ENCODE measurements around the gene LRRC8E.

The LRRC8E gene

GRCh38 chr19:7933828-7934725, 45.8 kb downstream of the LRRC8E start:
- no peak for DNase-seq

GRCh38 chr19:7934766-7935165, 46.5 kb downstream of the LRRC8E start:
- DNase-seq = no peak

- DNase-seq = no peak
These were observed 52.5 kb downstream of the LRRC8E start for GRCh38 chr19:7940841-7941240.

GRCh38 chr19:7941895-7942596, 53.7 kb downstream of the LRRC8E start:
- DNase-seq = no peak

- no peak for DNase-seq
These were observed 54.7 kb downstream of the LRRC8E start for GRCh38 chr19:7942981-7943443.

GRCh38 chr19:7943444-7944176, 55.3 kb downstream of the LRRC8E start, which contains the start of gene TIMM44:
TIMM44 (minus strand) TSS chr19:7943666; CDS start chr19:7943651, 15 bp downstream.
- DNase-seq = peak; percentile 97

GRCh38 chr19:7944177-7944761, 56.0 kb downstream of the LRRC8E start:
- peak; percentile 81 for DNase-seq

GRCh38 chr19:7947939-7948338, 59.6 kb downstream of the LRRC8E start:
- no peak for DNase-seq
